Tibial nerve (tissue), 4 donors: Measurements from ENCODE around the gene SORBS1.

Source experiments
- EP300 ChIP-seq, 2 donors: sonication (generic); formaldehyde crosslinking; IDR thresholded peaks; one replicate each; pipeline ENCODE4 v1.6.1; 2017; ENCODE audit warnings: antibody characterized with exemption in 2 of 2, mild to moderate bottlenecking in 1 of 2
- TF ChIP-seq, protein P1 (sequence below), 5 experiments: fragments of 200-600 bp in 3 of 5; fragments of 450-650 bp in 2 of 5; sonication (generic) in 3 of 5; IDR thresholded peaks; one replicate each; pipeline ENCODE4 v1.5.1; 2016 to 2019; ENCODE audit warnings: antibody characterized with exemption in 5 of 5, mild to moderate bottlenecking in 3 of 5, moderate library complexity in 2 of 5

- TF ChIP-seq, protein P1, sequence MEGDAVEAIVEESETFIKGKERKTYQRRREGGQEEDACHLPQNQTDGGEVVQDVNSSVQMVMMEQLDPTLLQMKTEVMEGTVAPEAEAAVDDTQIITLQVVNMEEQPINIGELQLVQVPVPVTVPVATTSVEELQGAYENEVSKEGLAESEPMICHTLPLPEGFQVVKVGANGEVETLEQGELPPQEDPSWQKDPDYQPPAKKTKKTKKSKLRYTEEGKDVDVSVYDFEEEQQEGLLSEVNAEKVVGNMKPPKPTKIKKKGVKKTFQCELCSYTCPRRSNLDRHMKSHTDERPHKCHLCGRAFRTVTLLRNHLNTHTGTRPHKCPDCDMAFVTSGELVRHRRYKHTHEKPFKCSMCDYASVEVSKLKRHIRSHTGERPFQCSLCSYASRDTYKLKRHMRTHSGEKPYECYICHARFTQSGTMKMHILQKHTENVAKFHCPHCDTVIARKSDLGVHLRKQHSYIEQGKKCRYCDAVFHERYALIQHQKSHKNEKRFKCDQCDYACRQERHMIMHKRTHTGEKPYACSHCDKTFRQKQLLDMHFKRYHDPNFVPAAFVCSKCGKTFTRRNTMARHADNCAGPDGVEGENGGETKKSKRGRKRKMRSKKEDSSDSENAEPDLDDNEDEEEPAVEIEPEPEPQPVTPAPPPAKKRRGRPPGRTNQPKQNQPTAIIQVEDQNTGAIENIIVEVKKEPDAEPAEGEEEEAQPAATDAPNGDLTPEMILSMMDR (IDR thresholded peaks at IDR 0.05), result no peak
- no peak for TF ChIP-seq EP300 (IDR thresholded peaks at IDR 0.05)
These were observed 91.5 kb downstream of the SORBS1 start for GRCh38 chr10:95469676-95470075.
